ENCODE data around the gene TOMM40. TPM values are rescaled to one million over a fixed set of nuclear protein-coding genes. Genes with fewer than 3 reads are reported as not detected.

The TOMM40 gene
- total and polyA plus RNA-seq, 9 of the 15 experiments (the other 6 are each of a cell fraction or from before 2014, with no cell fraction given), result 0.89 to 290 (median 160) TPM

DNA sequence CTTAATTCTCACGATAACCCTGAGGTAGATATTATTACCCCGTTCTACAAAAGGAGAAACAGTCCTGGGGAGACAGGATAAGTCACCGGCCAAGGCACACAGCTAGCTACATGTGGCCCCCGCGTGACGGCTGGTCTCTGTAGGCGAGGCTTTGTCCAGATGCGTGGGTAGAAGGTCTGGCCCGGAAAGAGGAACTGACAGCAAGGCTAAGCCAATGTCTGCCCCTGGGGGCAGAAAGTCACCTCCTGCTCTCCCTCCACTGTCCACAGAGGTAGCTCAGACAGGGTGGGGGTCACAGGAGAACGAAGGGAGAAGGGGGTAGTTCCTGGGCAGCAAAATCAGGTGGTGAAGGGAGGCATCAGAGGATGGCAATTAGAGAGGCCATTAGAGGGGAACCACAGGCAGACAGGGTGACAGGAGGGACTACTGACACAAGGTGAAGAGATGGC is 52.8 kb downstream of the TOMM40 start:
- no peaks in the 10 kb centered on the region for H4K20me1 ChIP-seq (replicated peaks; ENCODE audit: control insufficient read depth, insufficient read depth, low read length)
- H3K36me3 ChIP-seq (ENCODE audit: control insufficient read depth, insufficient read depth, low read length), result no peaks in the 10 kb centered on the region
- no peaks in the 10 kb centered on the region for H3K9me3 ChIP-seq (replicated peaks; ENCODE audit: control insufficient read depth, insufficient read depth, low read depth, low read length)
- no peaks in the 10 kb centered on the region for H3K9me1 ChIP-seq (ENCODE audit: control insufficient read depth, insufficient read depth, low read length)
- intact Hi-C loops (cut with micrococcal nuclease) (no loop called here), in situ Hi-C loops (cut with MboI) (no loop called here)
- DNase-seq (ENCODE audit: extremely low read depth in 1 of 4, low spot score in 3 of 4), result peak; percentile 74 to 90 (median 79)
- 0% methylated on average over 9 of the region's 10 CpGs for WGBS (ENCODE audit: insufficient coverage, low coverage, missing lambda C conversion rate)
- ChIA-PET POLR2A (interaction anchor here (0.6 to 1.5 kb wide), 3 partner anchors 11 to 98 kb away, joined by 3 read pairs; partner anchors contain the start of genes CLPTM1 and NECTIN2), CTCF (ENCODE audit: low intra/inter-chr PET ratio) (no interaction called here)
- H2AFZ ChIP-seq (ENCODE audit: low read depth, low read length), result peak overlapping the region; percentile 93
- no peak overlapping the region for H3K4me3 ChIP-seq
- H3K27me3 ChIP-seq (ENCODE audit: control insufficient read depth in 2 of 2, insufficient read depth in 2 of 2, low read length in 2 of 2), result no peaks in the 10 kb centered on the region
- peak overlapping the region; percentile 2 to 15; a peak in 2 of 4 replicates for H3K9ac ChIP-seq (ENCODE audit: insufficient read depth in 1 of 2, low read depth in 2 of 2, low read length in 2 of 2)
- peak; percentile 95 for ATAC-seq
- H3K27ac ChIP-seq (ENCODE audit: extremely low read depth, low read depth, low read length), result peak overlapping the region; percentile 34; the same call in 2 of the 3 replicates
- no peaks in the 10 kb centered on the region for H3K79me2 ChIP-seq (ENCODE audit: control insufficient read depth, insufficient read depth, low read length)
- peaks cover 15 to 40% of the 10 kb centered on the region in 2 experiments; a peak in 4 of 5 replicates for H3K4me1 ChIP-seq (replicated peaks in 1 of 2; ENCODE audit: control insufficient read depth in 2 of 2, insufficient read depth in 2 of 2, low read length in 2 of 2)
- BruUV-seq (replicated peaks), result no TSS peak
- peak; percentile 93 for FAIRE-seq
- peak overlapping the region; percentile 51 for H3K4me2 ChIP-seq (ENCODE audit: insufficient read depth, low read length)
- TF ChIP-seq ZNF263 (CRISPR knock-in tag; IDR thresholded peaks at IDR 0.05; ENCODE audit: borderline replicate concordance) (peak; percentile 19; the same call in 1 of the 2 replicates), ZNF184 (CRISPR knock-in tag; IDR thresholded peaks at IDR 0.05) (no peak), ZNF584 (CRISPR knock-in tag; IDR thresholded peaks at IDR 0.05; ENCODE audit: low read depth) (0 out of 2 replicates have a peak, but pooled peaks have one; percentile 70), BRD4 (IDR thresholded peaks at IDR 0.05) (no peak), ZNF408 (CRISPR knock-in tag; IDR thresholded peaks at IDR 0.05; ENCODE audit: low read depth) (no peak), POLR2B (IDR thresholded peaks at IDR 0.05; ENCODE audit: low read depth, partially characterized antibody) (no peak), ID3 (CRISPR knock-in tag; IDR thresholded peaks at IDR 0.05) (no peak), ID3 (tag; IDR thresholded peaks at IDR 0.05) (peak; percentile 60), DDX20 (tag; IDR thresholded peaks at IDR 0.05; ENCODE audit: low read depth) (no peak), NR2C2 (CRISPR knock-in tag; IDR thresholded peaks at IDR 0.05) (no peak), NR2C2 (tag; IDR thresholded peaks at IDR 0.05) (peak; percentile 68), ZNF445 (CRISPR knock-in tag; IDR thresholded peaks at IDR 0.05; ENCODE audit: low read depth) (no peak), FUS (optimal IDR thresholded peaks at IDR 0.05; ENCODE audit: low read depth, low read length) (no peak), ELF4 (CRISPR knock-in tag; IDR thresholded peaks at IDR 0.05) (peak; percentile 25; the same call in 1 of the 2 replicates), ZNF449 (CRISPR knock-in tag; IDR thresholded peaks at IDR 0.05) (no peak), CHD4 (IDR thresholded peaks at IDR 0.05; ENCODE audit: insufficient read depth, insufficient replicate concordance, low read depth, low read length, poor library complexity, severe bottlenecking) (no peak), POLR2AphosphoS2 (IDR thresholded peaks at IDR 0.05; ENCODE audit: low read length) (no peak), HNRNPLL (IDR thresholded peaks at IDR 0.05; ENCODE audit: low read depth, low read length, poor library complexity, severe bottlenecking) (no peak), THAP7 (CRISPR knock-in tag; IDR thresholded peaks at IDR 0.05) (no peak), PTRF (tag; IDR thresholded peaks at IDR 0.05) (no peak), ZNF133 (CRISPR knock-in tag; IDR thresholded peaks at IDR 0.05) (no peak), GATA2 (CRISPR knock-in tag; IDR thresholded peaks at IDR 0.05) (no peak), TCF3 (CRISPR knock-in tag; IDR thresholded peaks at IDR 0.05) (peak; percentile 58; the same call in 1 of the 2 replicates)

All from K562 (cell line).